Inflammatory macrophage (primary cell): ENCODE measurements around the gene BHMT.
"Not testable (repeated sequence)": the region's sequence is repeated elsewhere in the genome, so short reads cannot be mapped to it uniquely, and the experiment has no call there.

Experiments
- DNase-seq, 2 donors: peaks; one replicate each; pipeline ENCODE4 v3.0.0-alpha.2; 2020 to 2022

The BHMT gene

GRCh38 chr5:79111960-79112702 is 522 bp downstream of the BHMT start:
- no peak for DNase-seq

- no peak for DNase-seq
Measured at GRCh38 chr5:79112703-79113058, 1.1 kb downstream of the BHMT start.

GRCh38 chr5:79119486-79119885 is 7.9 kb downstream of the BHMT start:
- no peak for DNase-seq

GRCh38 chr5:79120221-79120620 is 8.6 kb downstream of the BHMT start:
- no peak for DNase-seq

- DNase-seq, result peak; percentile 83 to 85
Measured at GRCh38 chr5:79122973-79123372, 11.4 kb downstream of the BHMT start.

GRCh38 chr5:79124607-79125006 is 13.0 kb downstream of the BHMT start:
- DNase-seq, result no peak

- DNase-seq, result no peak
Measured at GRCh38 chr5:79130781-79131180, 19.2 kb downstream of the BHMT start.

- peak; percentile 5 to 77 for DNase-seq
Measured at GRCh38 chr5:79133121-79133656, 21.6 kb downstream of the BHMT start.

- DNase-seq, result peak; percentile 71 to 75
Measured at GRCh38 chr5:79133657-79134451, 22.2 kb downstream of the BHMT start.

- DNase-seq, result no peak
Measured at GRCh38 chr5:79135790-79136553, 24.4 kb downstream of the BHMT start.

GRCh38 chr5:79136618-79137017 is 25.0 kb downstream of the BHMT start:
- DNase-seq, result no peak

- DNase-seq, result no peak
Measured at GRCh38 chr5:79140553-79140952, 28.9 kb downstream of the BHMT start.

- no peak for DNase-seq
Measured at GRCh38 chr5:79143684-79144379, 32.2 kb downstream of the BHMT start.

- DNase-seq, result no peak
Measured at GRCh38 chr5:79147076-79147475, 35.5 kb downstream of the BHMT start.

GRCh38 chr5:79149433-79149832 is 37.8 kb downstream of the BHMT start:
- no peak for DNase-seq

GRCh38 chr5:79151942-79152671 is 40.5 kb downstream of the BHMT start:
- DNase-seq, result no peak

GRCh38 chr5:79157305-79157704 is 45.7 kb downstream of the BHMT start:
- peak; percentile 45 to 46 for DNase-seq

- DNase-seq, result not testable (repeated sequence)
Measured at GRCh38 chr5:79161647-79162046, 50.0 kb downstream of the BHMT start.

GRCh38 chr5:79168031-79168430 is 56.4 kb downstream of the BHMT start:
- no peak for DNase-seq

GRCh38 chr5:79170661-79171060 is 59.1 kb downstream of the BHMT start:
- DNase-seq, result no peak

- no peak for DNase-seq
Measured at GRCh38 chr5:79171635-79172245, 60.1 kb downstream of the BHMT start.
